WTC11 (cell line): Measurements from ENCODE around the gene NR1D1. TPM values are rescaled to one million over a fixed set of nuclear protein-coding genes. Genes with fewer than 3 reads are reported as not detected.

ENCODE experiments used
- ATAC-seq: fragments of 200-7000 bp; cut with Tn5 transposase; 2 replicates; pipeline ENCODE4 v1.10.0; 2021; ENCODE audit warnings: mild to moderate bottlenecking, moderate library complexity
- CTCF ChIA-PET: fragments of 300-600 bp; sonication (Branson Sonifier 250); formaldehyde crosslinking; loops from one replicate; lab custom pipeline; 2021; ENCODE audit warnings: antibody characterized with exemption; lab: Charles Lee
- POLR2A ChIA-PET: fragments of 350-600 bp; sonication (Branson Sonifier 250); formaldehyde crosslinking; loops from one replicate; lab custom pipeline; 2021; ENCODE audit warnings: antibody characterized with exemption; lab: Charles Lee
- DNase-seq: peaks from one replicate; pipeline ENCODE4 v3.0.0; 2021; ENCODE audit warnings: low spot score
- H3K27ac Mint-ChIP-seq: 2 replicates; pipeline ENCODE4 v1.8.0; 2021; ENCODE audit warnings: mixed read lengths
- H3K27me3 Mint-ChIP-seq: 2 replicates; pipeline ENCODE4 v1.8.0; 2021; ENCODE audit warnings: low read depth, mild to moderate bottlenecking, moderate library complexity, mixed read lengths
- H3K36me3 Mint-ChIP-seq: 2 replicates; pipeline ENCODE4 v1.8.0; 2021; ENCODE audit warnings: mixed read lengths
- H3K4me1 Mint-ChIP-seq: 2 replicates; pipeline ENCODE4 v1.8.0; 2022; ENCODE audit warnings: mixed read lengths
- H3K4me3 Mint-ChIP-seq: 2 replicates; pipeline ENCODE4 v1.8.0; 2021; ENCODE audit warnings: mild to moderate bottlenecking, moderate library complexity, mixed read lengths
- H3K9me3 Mint-ChIP-seq: 2 replicates; pipeline ENCODE4 v1.8.0; 2021; ENCODE audit warnings: mixed read lengths
- AFF4 ChIP-seq: sonication (generic); formaldehyde crosslinking; IDR thresholded peaks from 2 replicates; pipeline ENCODE4 v1.8.1; 2023; ENCODE audit warnings: mild to moderate bottlenecking, missing genetic modification reagents, borderline replicate concordance
- CREM ChIP-seq: sonication (generic); formaldehyde crosslinking; IDR thresholded peaks from 2 replicates; pipeline ENCODE4 v1.8.1; 2022; ENCODE audit warnings: mild to moderate bottlenecking, missing genetic modification reagents, moderate library complexity
- EMX1 ChIP-seq: fragments of 250-450 bp; sonication (Bioruptor Pico); IDR thresholded peaks from 2 replicates; pipeline ENCODE4 v1.8.0; 2021; ENCODE audit warnings: mild to moderate bottlenecking
- ETV6 ChIP-seq: sonication (generic); formaldehyde crosslinking; IDR thresholded peaks from 2 replicates; pipeline ENCODE4 v1.8.1; 2022; ENCODE audit warnings: mild to moderate bottlenecking, missing genetic modification reagents
- FOXJ3 ChIP-seq: sonication (generic); formaldehyde crosslinking; IDR thresholded peaks from 2 replicates; pipeline ENCODE4 v1.9.0; 2021; ENCODE audit warnings: missing genetic modification reagents, mild to moderate bottlenecking, borderline replicate concordance
- GRHL2 ChIP-seq: fragments of 250-450 bp; sonication (Bioruptor Pico); IDR thresholded peaks from 2 replicates; pipeline ENCODE4 v1.8.0; 2022; ENCODE audit warnings: mild to moderate bottlenecking, moderate library complexity; ENCODE audit not compliant: insufficient replicate concordance, severe bottlenecking
- NFATC4 ChIP-seq: fragments of 250-450 bp; sonication (Bioruptor Pico); IDR thresholded peaks from 2 replicates; pipeline ENCODE4 v1.9.0; 2021; ENCODE audit warnings: mild to moderate bottlenecking
- NR1H2 ChIP-seq: sonication (generic); formaldehyde crosslinking; IDR thresholded peaks from 2 replicates; pipeline ENCODE4 v1.9.0; 2021; ENCODE audit warnings: mild to moderate bottlenecking, moderate library complexity, missing genetic modification reagents
- NR3C1 ChIP-seq: sonication (generic); formaldehyde crosslinking; conservative IDR thresholded peaks from 2 replicates; pipeline ENCODE4 v1.8.1; 2023; ENCODE audit warnings: low read depth, mild to moderate bottlenecking, missing genetic modification reagents
- SMAD3 ChIP-seq: sonication (generic); formaldehyde crosslinking; IDR thresholded peaks from 2 replicates; pipeline ENCODE4 v1.8.0; 2022; ENCODE audit warnings: missing genetic modification reagents, mild to moderate bottlenecking, borderline replicate concordance
- SP1 ChIP-seq: sonication (generic); formaldehyde crosslinking; conservative IDR thresholded peaks from 2 replicates; pipeline ENCODE4 v1.8.1; 2022; ENCODE audit warnings: missing genetic modification reagents
- TCF7 ChIP-seq: sonication (generic); formaldehyde crosslinking; IDR thresholded peaks from 2 replicates; pipeline ENCODE4 v1.8.0; 2022; ENCODE audit warnings: mild to moderate bottlenecking, low read depth, missing genetic modification reagents, moderate library complexity
- ZBTB21 ChIP-seq: sonication (generic); formaldehyde crosslinking; IDR thresholded peaks from 2 replicates; pipeline ENCODE4 v1.8.1; 2023; ENCODE audit warnings: mild to moderate bottlenecking, missing genetic modification reagents, borderline replicate concordance
- ZNF121 ChIP-seq: sonication (generic); formaldehyde crosslinking; IDR thresholded peaks from 2 replicates; pipeline ENCODE4 v1.8.0; 2023; ENCODE audit warnings: missing genetic modification reagents
- ZNF416 ChIP-seq: fragments of 250-450 bp; sonication (Bioruptor Pico); IDR thresholded peaks from 2 replicates; pipeline ENCODE4 v1.9.0; 2021; ENCODE audit warnings: mild to moderate bottlenecking, inconsistent platforms
- ZNF671 ChIP-seq: fragments of 250-450 bp; sonication (Bioruptor Pico); IDR thresholded peaks from 2 replicates; pipeline ENCODE4 v1.8.0; 2021; ENCODE audit warnings: mild to moderate bottlenecking
- total RNA-seq: library from RNA; stranded (reverse); gene quantifications from 3 replicates; pipeline ENCODE4 v1.2.3, GENCODE V29; 2021
- TF ChIP-seq, protein P1 (sequence below): sonication (generic); formaldehyde crosslinking; IDR thresholded peaks from 2 replicates; pipeline ENCODE4 v1.8.0; 2023; ENCODE audit warnings: missing genetic modification reagents, mild to moderate bottlenecking, borderline replicate concordance
- TF ChIP-seq, protein P2 (sequence below): fragments of 250-450 bp; sonication (Bioruptor Pico); IDR thresholded peaks from 2 replicates; pipeline ENCODE4 v1.9.0; 2021; ENCODE audit warnings: mild to moderate bottlenecking
- TF ChIP-seq, protein P3 (sequence below): sonication (generic); formaldehyde crosslinking; IDR thresholded peaks from 2 replicates; pipeline ENCODE4 v1.8.0; 2023; ENCODE audit warnings: missing genetic modification reagents

The NR1D1 gene
- total RNA-seq, 1 experiment from 2014 or later = 5.6 TPM

DNA sequence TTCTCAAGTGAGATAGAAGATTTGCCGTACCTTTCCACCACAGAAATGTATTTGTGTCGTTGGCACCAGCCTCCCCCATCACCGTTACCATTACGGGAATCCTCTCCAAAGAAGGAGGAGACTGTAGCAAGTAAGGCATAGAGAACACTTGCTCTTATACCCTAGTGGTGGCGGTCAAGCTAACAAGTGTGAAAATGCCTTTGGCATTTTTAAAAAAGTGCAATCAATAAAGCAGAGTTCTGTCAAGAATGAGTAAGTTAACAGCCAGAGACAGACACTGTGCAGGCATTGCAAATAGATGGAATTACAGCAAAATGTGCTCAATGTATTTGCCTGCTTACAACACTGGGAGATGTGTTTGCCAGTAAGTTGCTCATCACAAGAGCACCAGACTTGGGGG is 29.1 kb upstream of the NR1D1 start (continued):
- TF ChIP-seq, protein P1, sequence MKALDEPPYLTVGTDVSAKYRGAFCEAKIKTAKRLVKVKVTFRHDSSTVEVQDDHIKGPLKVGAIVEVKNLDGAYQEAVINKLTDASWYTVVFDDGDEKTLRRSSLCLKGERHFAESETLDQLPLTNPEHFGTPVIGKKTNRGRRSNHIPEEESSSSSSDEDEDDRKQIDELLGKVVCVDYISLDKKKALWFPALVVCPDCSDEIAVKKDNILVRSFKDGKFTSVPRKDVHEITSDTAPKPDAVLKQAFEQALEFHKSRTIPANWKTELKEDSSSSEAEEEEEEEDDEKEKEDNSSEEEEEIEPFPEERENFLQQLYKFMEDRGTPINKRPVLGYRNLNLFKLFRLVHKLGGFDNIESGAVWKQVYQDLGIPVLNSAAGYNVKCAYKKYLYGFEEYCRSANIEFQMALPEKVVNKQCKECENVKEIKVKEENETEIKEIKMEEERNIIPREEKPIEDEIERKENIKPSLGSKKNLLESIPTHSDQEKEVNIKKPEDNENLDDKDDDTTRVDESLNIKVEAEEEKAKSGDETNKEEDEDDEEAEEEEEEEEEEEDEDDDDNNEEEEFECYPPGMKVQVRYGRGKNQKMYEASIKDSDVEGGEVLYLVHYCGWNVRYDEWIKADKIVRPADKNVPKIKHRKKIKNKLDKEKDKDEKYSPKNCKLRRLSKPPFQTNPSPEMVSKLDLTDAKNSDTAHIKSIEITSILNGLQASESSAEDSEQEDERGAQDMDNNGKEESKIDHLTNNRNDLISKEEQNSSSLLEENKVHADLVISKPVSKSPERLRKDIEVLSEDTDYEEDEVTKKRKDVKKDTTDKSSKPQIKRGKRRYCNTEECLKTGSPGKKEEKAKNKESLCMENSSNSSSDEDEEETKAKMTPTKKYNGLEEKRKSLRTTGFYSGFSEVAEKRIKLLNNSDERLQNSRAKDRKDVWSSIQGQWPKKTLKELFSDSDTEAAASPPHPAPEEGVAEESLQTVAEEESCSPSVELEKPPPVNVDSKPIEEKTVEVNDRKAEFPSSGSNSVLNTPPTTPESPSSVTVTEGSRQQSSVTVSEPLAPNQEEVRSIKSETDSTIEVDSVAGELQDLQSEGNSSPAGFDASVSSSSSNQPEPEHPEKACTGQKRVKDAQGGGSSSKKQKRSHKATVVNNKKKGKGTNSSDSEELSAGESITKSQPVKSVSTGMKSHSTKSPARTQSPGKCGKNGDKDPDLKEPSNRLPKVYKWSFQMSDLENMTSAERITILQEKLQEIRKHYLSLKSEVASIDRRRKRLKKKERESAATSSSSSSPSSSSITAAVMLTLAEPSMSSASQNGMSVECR (CRISPR knock-in tag) = no peak
- no peak for TF ChIP-seq NR1H2

GRCh38 chr17:40124279-40125141 is 24.1 kb upstream of the NR1D1 start:
- peaks cover 20% of the 10 kb centered on the region for H3K4me1 Mint-ChIP-seq
- no peaks in the 10 kb centered on the region for H3K9me3 Mint-ChIP-seq
- peak overlapping the region; percentile 98 for H3K4me3 Mint-ChIP-seq
- TF ChIP-seq SP1 = no peak
- no peak for TF ChIP-seq ZNF671
- no peak for TF ChIP-seq ETV6 (CRISPR knock-in tag)
- no peak for TF ChIP-seq AFF4 (CRISPR knock-in tag)
- TF ChIP-seq CREM (CRISPR knock-in tag) = no peak
- TF ChIP-seq SMAD3 (CRISPR knock-in tag) = no peak
- TF ChIP-seq, protein P2, sequence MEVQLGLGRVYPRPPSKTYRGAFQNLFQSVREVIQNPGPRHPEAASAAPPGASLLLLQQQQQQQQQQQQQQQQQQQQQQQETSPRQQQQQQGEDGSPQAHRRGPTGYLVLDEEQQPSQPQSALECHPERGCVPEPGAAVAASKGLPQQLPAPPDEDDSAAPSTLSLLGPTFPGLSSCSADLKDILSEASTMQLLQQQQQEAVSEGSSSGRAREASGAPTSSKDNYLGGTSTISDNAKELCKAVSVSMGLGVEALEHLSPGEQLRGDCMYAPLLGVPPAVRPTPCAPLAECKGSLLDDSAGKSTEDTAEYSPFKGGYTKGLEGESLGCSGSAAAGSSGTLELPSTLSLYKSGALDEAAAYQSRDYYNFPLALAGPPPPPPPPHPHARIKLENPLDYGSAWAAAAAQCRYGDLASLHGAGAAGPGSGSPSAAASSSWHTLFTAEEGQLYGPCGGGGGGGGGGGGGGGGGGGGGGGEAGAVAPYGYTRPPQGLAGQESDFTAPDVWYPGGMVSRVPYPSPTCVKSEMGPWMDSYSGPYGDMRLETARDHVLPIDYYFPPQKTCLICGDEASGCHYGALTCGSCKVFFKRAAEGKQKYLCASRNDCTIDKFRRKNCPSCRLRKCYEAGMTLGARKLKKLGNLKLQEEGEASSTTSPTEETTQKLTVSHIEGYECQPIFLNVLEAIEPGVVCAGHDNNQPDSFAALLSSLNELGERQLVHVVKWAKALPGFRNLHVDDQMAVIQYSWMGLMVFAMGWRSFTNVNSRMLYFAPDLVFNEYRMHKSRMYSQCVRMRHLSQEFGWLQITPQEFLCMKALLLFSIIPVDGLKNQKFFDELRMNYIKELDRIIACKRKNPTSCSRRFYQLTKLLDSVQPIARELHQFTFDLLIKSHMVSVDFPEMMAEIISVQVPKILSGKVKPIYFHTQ (CRISPR knock-in tag) = no peak
- no peak for TF ChIP-seq EMX1
- TF ChIP-seq ZBTB21 = no peak
- TF ChIP-seq NR3C1 (CRISPR knock-in tag) = no peak
- no peak for TF ChIP-seq ZNF416 (CRISPR knock-in tag)
- TF ChIP-seq TCF7 (CRISPR knock-in tag) = no peak
- no peak for TF ChIP-seq ZNF121
- TF ChIP-seq, protein P3, sequence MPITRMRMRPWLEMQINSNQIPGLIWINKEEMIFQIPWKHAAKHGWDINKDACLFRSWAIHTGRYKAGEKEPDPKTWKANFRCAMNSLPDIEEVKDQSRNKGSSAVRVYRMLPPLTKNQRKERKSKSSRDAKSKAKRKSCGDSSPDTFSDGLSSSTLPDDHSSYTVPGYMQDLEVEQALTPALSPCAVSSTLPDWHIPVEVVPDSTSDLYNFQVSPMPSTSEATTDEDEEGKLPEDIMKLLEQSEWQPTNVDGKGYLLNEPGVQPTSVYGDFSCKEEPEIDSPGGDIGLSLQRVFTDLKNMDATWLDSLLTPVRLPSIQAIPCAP = no peak
- TF ChIP-seq GRHL2 (CRISPR knock-in tag) = no peak
- TF ChIP-seq FOXJ3 (CRISPR knock-in tag) = no peak
- TF ChIP-seq NFATC4 (CRISPR knock-in tag) = no peak
- H3K36me3 Mint-ChIP-seq = peaks cover 33% of the 10 kb centered on the region
- CTCF ChIA-PET = interaction anchor here (1.1 to 5.3 kb wide), 6 partner anchors 13 to 89 kb away, joined by 4 to 120 read pairs (median 8); partner anchors contain the start of gene NR1D1
- DNase-seq (no peak), ATAC-seq (0 out of 2 replicates have a peak, but pooled peaks have one; percentile 4)
- POLR2A ChIA-PET = interaction anchor here (0.7 to 3.1 kb wide), 8 partner anchors 9 to 1271 kb away, joined by 3 to 28 read pairs (median 5); partner anchors contain the start of genes CASC3, NR1D1 and WIPF2
- H3K27me3 Mint-ChIP-seq = no peaks in the 10 kb centered on the region
- H3K27ac Mint-ChIP-seq = no peak overlapping the region; the same call in 1 of the 2 replicates
